ENCODE data around the gene DYDC2. TPM values are rescaled to one million over a fixed set of nuclear protein-coding genes. Genes with fewer than 3 reads are reported as not detected.

The DYDC2 gene
- total RNA-seq, 2 experiments from 2014 or later, result not detected

GRCh38 chr10:80411681-80412220 lies 55.2 kb downstream of the DYDC2 start:
- Histone ChIP-seq H3K9me3 (ENCODE audit: low read length) (no peaks in the 10 kb centered on the region), H4K20me1 (ENCODE audit: insufficient read depth, low read length) (no peaks in the 10 kb centered on the region), H3K4me3 (ENCODE audit: low read depth, low read length, poor library complexity, severe bottlenecking) (no peak overlapping the region), H3K9me2 (ENCODE audit: insufficient read depth, low read length) (no peaks in the 10 kb centered on the region), H3K4me2 (ENCODE audit: low read length) (no peak overlapping the region), H3K4me1 (ENCODE audit: insufficient read depth, low read length, poor library complexity, severe bottlenecking) (no peaks in the 10 kb centered on the region), H3K27ac (ENCODE audit: low read depth, low read length, poor library complexity, severe bottlenecking) (no peak overlapping the region), H2AFZ (ENCODE audit: low read length) (no peak overlapping the region), H3K36me3 (ENCODE audit: insufficient read depth, low read length) (no peaks in the 10 kb centered on the region), H3K79me2 (ENCODE audit: insufficient read depth, low read depth, low read length) (no peaks in the 10 kb centered on the region)
- TF ChIP-seq CTCF (conservative IDR thresholded peaks at IDR 0.05; ENCODE audit: low read length) (no peak), EZH2phosphoT487 (IDR thresholded peaks at IDR 0.05; ENCODE audit: borderline replicate concordance, low read depth, low read length) (no peak)
- CTCF ChIA-PET (ENCODE audit: unreplicated experiment), result no interaction called here
- POLR2A ChIA-PET, result interaction anchor here (1.8 kb wide), 1 partner anchor 11 kb away, joined by 4 read pairs; no protein-coding TSS in a partner anchor
- DNase-seq (ENCODE audit: low spot score), result no peak
- intact Hi-C loops (cut with micrococcal nuclease; ENCODE audit: unreplicated experiment), result no loop called here
- BruUV-seq (replicated peaks), result no TSS peak

- Histone ChIP-seq H3K4me3 (ENCODE audit: low read depth, low read length, poor library complexity, severe bottlenecking) (no peak overlapping the region), H3K9me2 (ENCODE audit: insufficient read depth, low read length) (no peaks in the 10 kb centered on the region), H2AFZ (ENCODE audit: low read length) (no peak overlapping the region), H3K4me2 (ENCODE audit: low read length) (no peak overlapping the region), H3K79me2 (ENCODE audit: insufficient read depth, low read depth, low read length) (no peaks in the 10 kb centered on the region), H3K27ac (ENCODE audit: low read depth, low read length, poor library complexity, severe bottlenecking) (no peak overlapping the region), H4K20me1 (ENCODE audit: insufficient read depth, low read length) (no peaks in the 10 kb centered on the region), H3K36me3 (ENCODE audit: insufficient read depth, low read length) (no peaks in the 10 kb centered on the region), H3K9me3 (ENCODE audit: low read length) (no peaks in the 10 kb centered on the region), H3K4me1 (ENCODE audit: insufficient read depth, low read length, poor library complexity, severe bottlenecking) (no peaks in the 10 kb centered on the region)
- ChIA-PET POLR2A (interaction anchor here (1.8 kb wide), 1 partner anchor 10 kb away, joined by 4 read pairs; no protein-coding TSS in a partner anchor), CTCF (ENCODE audit: unreplicated experiment) (no interaction called here)
- intact Hi-C loops (cut with micrococcal nuclease; ENCODE audit: unreplicated experiment), result no loop called here
- TF ChIP-seq EZH2phosphoT487 (IDR thresholded peaks at IDR 0.05; ENCODE audit: borderline replicate concordance, low read depth, low read length), result no peak
- no peak for TF ChIP-seq CTCF (conservative IDR thresholded peaks at IDR 0.05; ENCODE audit: low read length)
- no TSS peak for BruUV-seq (replicated peaks)
- DNase-seq (ENCODE audit: low spot score), result no peak
Observed at GRCh38 chr10:80412486-80412885, 55.9 kb downstream of the DYDC2 start.

- no TSS peak for BruUV-seq (replicated peaks)
- no peak for DNase-seq (ENCODE audit: low spot score)
- Histone ChIP-seq H4K20me1 (ENCODE audit: insufficient read depth, low read length) (no peaks in the 10 kb centered on the region), H3K79me2 (ENCODE audit: insufficient read depth, low read depth, low read length) (no peaks in the 10 kb centered on the region), H3K9me2 (ENCODE audit: insufficient read depth, low read length) (no peaks in the 10 kb centered on the region), H3K36me3 (ENCODE audit: insufficient read depth, low read length) (no peaks in the 10 kb centered on the region), H3K9me3 (ENCODE audit: low read length) (no peaks in the 10 kb centered on the region), H3K4me3 (ENCODE audit: low read depth, low read length, poor library complexity, severe bottlenecking) (no peak overlapping the region), H3K4me1 (ENCODE audit: insufficient read depth, low read length, poor library complexity, severe bottlenecking) (no peaks in the 10 kb centered on the region), H3K27ac (ENCODE audit: low read depth, low read length, poor library complexity, severe bottlenecking) (no peak overlapping the region), H2AFZ (ENCODE audit: low read length) (no peak overlapping the region), H3K4me2 (ENCODE audit: low read length) (no peak overlapping the region)
- TF ChIP-seq EZH2phosphoT487 (IDR thresholded peaks at IDR 0.05; ENCODE audit: borderline replicate concordance, low read depth, low read length), result no peak
- no peak for TF ChIP-seq CTCF (conservative IDR thresholded peaks at IDR 0.05; ENCODE audit: low read length)
- intact Hi-C loops (cut with micrococcal nuclease; ENCODE audit: unreplicated experiment), result no loop called here
- POLR2A ChIA-PET, result no interaction called here
- CTCF ChIA-PET (ENCODE audit: unreplicated experiment), result no interaction called here
Observed at GRCh38 chr10:80413271-80413996, 56.9 kb downstream of the DYDC2 start.
